Medulla oblongata (tissue), 1 donor: ENCODE measurements around the gene TH.
"Not testable (repeated sequence)": the region's sequence is repeated elsewhere in the genome, so short reads cannot be mapped to it uniquely, and the experiment has no call there.

Experiments
- DNase-seq: peaks from one replicate; pipeline ENCODE4 v3.0.0-alpha.2; 2015; ENCODE audit errors: extremely low spot score

The TH gene

GRCh38 chr11:2195756-2196088 is 24.1 kb upstream of the TH start:
- DNase-seq = no peak

- no peak for DNase-seq
These were observed 23.5 kb upstream of the TH start for GRCh38 chr11:2194877-2195755.

GRCh38 chr11:2193888-2194595 is 22.4 kb upstream of the TH start:
- DNase-seq = not testable (repeated sequence)

- DNase-seq = no peak
These were observed 21.7 kb upstream of the TH start for GRCh38 chr11:2193099-2193887.

GRCh38 chr11:2192435-2192834 is 20.8 kb upstream of the TH start:
- DNase-seq = no peak

- no peak for DNase-seq
These were observed 20.3 kb upstream of the TH start for GRCh38 chr11:2191883-2192282.

- peak; percentile 62 for DNase-seq
These were observed 19.2 kb upstream of the TH start for GRCh38 chr11:2190657-2191471.

- no peak for DNase-seq
These were observed 18.5 kb upstream of the TH start for GRCh38 chr11:2189938-2190656.

GRCh38 chr11:2188745-2189144 is 17.1 kb upstream of the TH start:
- no peak for DNase-seq

GRCh38 chr11:2187280-2187707 is 15.7 kb upstream of the TH start:
- DNase-seq = no peak

- DNase-seq = peak; percentile 37
These were observed 15.2 kb upstream of the TH start for GRCh38 chr11:2186669-2187279.

GRCh38 chr11:2185324-2186085 is 13.9 kb upstream of the TH start:
- no peak for DNase-seq

- no peak for DNase-seq
These were observed 11.3 kb upstream of the TH start for GRCh38 chr11:2182692-2183474.

- no peak for DNase-seq
These were observed 10.5 kb upstream of the TH start for GRCh38 chr11:2182075-2182474.

- no peak for DNase-seq
These were observed 9.3 kb upstream of the TH start for GRCh38 chr11:2180789-2181370.

- no peak for DNase-seq
These were observed 8.7 kb upstream of the TH start for GRCh38 chr11:2180347-2180746.

GRCh38 chr11:2179516-2179915 is 7.9 kb upstream of the TH start:
- no peak for DNase-seq

- DNase-seq = no peak
These were observed 7.4 kb upstream of the TH start for GRCh38 chr11:2178906-2179494.
